DND-41 (cell line): ENCODE measurements around the gene INSL6.

ENCODE experiments used
- EZH2 ChIP-seq: IDR thresholded peaks from 3 replicates; pipeline ENCODE4 v1.6.1; 2012; ENCODE audit warnings: borderline replicate concordance, low read depth, mild to moderate bottlenecking, moderate library complexity, low read length, inconsistent platforms; ENCODE audit not compliant: severe bottlenecking
- TF ChIP-seq, protein P1 (sequence below): IDR thresholded peaks from 2 replicates; pipeline ENCODE4 v1.5.1; 2012; ENCODE audit warnings: borderline replicate concordance, low read length, moderate library complexity, mild to moderate bottlenecking; ENCODE audit not compliant: poor library complexity, severe bottlenecking; ENCODE audit errors: extremely low read depth

DNA sequence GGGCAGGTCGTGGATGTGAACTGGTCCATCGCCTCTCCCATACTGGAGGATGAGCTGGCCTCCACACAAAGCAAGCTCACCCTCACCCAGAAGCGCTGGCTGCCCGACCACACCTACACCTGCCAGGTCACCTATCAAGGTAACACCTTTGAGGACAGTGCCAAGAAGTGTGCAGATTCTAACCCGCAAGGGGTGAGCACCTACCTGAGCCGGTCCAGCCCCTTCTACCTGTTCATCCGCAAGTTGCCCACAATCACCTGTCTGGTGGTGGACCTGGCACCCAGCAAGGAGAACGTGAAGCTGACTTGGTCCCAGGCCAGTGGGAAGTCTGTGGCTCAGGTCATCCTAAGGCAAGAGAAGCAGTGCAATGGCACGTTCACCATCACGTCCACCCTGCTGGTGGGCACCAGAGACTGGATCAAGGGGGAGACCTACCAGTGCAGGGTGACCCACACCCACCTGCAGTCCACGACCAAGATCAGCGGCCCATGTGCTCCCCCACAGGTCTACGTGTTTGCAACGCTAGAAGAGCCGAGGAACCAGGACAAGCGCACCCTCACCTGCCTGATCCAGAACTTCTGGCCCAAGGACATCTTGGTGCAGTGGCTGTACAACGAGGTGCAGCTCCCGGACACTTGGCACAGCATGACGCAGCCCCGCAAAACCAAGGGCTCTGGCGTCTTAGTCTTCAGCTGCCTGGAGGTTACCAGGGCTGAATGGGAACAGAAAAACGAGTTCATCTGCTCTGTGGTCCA, 71.3 kb downstream of the INSL6 start:
- TF ChIP-seq, protein P1, sequence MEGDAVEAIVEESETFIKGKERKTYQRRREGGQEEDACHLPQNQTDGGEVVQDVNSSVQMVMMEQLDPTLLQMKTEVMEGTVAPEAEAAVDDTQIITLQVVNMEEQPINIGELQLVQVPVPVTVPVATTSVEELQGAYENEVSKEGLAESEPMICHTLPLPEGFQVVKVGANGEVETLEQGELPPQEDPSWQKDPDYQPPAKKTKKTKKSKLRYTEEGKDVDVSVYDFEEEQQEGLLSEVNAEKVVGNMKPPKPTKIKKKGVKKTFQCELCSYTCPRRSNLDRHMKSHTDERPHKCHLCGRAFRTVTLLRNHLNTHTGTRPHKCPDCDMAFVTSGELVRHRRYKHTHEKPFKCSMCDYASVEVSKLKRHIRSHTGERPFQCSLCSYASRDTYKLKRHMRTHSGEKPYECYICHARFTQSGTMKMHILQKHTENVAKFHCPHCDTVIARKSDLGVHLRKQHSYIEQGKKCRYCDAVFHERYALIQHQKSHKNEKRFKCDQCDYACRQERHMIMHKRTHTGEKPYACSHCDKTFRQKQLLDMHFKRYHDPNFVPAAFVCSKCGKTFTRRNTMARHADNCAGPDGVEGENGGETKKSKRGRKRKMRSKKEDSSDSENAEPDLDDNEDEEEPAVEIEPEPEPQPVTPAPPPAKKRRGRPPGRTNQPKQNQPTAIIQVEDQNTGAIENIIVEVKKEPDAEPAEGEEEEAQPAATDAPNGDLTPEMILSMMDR = no peak
- no peak for TF ChIP-seq EZH2
